GM18858 (cell line): ENCODE measurements around the gene ADCK2.
"Not testable (repeated sequence)": the region's sequence is repeated elsewhere in the genome, so short reads cannot be mapped to it uniquely, and the experiment has no call there.

Experiments used
- ATAC-seq: cut with Tn5 transposase; IDR thresholded peaks from one replicate; pipeline ENCODE4 v1.9.1; 2021; ENCODE audit not compliant: unreplicated experiment

The ADCK2 gene

DNA sequence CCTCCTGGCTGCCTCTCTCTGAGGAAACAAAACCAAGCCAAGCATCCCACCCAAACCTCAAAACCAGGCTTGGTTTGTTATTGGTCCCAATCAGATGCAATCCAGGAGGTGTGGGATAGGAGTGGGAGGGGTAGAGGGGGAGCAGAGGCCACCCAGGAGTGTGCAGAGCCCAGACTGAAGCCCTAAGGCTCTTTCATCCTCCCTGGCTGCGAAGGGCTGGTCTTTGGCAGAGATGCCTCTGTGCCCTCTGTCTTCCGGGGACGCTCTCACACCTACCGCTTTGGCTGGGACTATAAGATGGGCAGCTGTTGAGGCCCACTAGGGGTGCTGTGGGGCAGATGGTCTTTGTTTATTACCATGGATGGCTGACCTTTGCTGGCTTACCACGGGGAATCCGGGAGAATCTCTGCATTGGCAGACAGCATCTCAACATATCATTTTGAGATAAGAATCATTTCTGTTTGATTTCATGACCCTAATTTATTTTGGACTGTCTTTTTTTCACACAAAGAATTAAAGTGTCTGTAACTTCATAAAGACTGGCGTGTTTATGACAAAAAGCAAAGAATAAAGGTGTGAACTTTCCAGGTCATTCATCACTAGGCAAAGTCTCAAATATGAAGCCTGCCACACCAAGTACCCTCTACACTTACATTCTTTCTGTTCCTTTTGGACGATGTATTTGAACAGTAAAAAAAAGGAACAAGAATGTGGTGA, 25.7 kb upstream of the ADCK2 start:
- ATAC-seq = peak; percentile 55

DNA sequence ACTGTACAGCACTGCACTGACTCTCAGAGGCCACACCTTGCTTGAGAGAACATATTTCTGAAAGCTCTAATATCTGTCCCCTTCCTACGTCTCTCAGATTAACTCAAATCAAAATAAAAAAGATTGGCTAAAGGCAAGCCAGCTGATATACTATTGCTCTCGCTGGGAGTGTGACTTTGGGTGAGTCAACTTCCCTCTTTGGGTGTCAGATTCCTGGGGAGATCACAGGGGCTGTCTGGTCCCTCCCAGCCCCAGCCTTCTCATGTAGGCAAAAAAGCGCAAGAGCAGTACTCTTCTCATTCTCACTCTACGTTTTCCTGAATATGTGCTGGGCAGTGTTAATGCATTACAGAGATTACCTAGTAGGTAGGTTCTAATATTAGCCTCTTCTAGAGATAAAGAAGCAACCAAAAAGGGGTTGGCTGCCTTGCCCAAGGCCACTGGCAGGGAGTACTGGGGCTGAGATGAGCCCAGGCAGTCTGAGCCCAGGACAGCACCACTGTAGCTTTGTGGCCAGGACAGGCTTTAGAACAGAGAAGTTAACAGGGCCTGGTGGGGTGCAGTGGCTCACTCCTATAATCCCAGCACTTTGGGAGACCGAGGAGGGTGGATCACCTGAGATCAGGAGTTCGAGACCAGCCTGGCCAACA, 23.1 kb upstream of the ADCK2 start:
- ATAC-seq = no peak

DNA sequence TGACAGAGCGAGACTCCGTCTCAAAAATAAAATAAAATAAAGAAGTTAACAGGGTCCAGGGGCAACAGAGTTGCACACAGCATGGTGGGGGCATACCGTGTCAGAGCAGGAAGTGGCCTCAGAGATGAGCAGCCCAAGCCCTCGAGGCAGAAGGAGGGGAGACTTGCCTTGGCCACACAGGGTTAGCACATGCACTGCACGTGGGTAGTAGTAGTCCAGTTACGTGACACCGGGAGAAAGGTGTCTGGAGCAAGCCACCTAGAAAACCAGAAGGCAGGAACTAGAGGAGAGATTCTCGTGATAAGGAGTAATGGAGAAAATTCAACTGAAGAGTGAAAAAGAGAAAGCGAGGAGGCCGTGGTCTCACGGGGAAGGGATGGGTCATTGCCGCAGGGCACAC, 22.4 kb upstream of the ADCK2 start:
- ATAC-seq = no peak

DNA sequence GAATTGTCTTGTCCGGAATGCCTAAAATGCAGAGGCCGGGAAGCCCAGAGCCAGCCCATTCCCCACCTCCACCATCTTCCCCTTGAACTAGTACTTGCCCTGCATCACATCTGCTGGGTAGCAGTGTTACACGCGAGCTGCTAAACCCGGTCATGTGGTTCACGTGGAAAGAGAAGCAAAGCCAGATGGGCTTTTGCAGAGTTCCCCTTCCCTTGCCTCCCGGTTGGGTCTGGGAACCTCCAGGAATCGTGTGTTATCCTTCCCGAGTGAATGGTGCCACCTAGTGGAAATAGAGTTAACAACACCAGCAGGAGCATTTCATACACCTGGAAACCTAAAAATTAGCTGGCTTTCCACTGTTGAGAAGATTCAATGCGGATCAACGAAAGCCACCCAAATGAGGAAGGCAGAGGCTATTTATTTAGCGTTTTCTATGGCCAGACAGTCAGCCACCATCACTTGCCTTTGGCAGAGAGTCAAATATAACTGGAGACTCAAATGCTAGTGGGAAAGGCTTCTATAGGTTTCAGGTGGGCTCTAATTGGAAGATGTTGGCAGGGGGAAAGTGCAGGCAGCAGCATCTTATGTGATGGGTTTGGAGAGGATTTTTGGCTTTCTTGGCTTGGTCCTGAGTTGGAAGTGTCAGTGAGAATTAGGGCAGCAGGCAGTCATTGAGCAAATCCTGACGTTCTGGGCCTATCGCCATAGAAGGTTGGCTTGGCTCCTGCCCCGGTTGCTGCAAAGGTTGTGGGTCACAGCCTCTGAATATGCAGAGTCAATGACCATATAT, 19.2 kb upstream of the ADCK2 start:
- no peak for ATAC-seq

DNA sequence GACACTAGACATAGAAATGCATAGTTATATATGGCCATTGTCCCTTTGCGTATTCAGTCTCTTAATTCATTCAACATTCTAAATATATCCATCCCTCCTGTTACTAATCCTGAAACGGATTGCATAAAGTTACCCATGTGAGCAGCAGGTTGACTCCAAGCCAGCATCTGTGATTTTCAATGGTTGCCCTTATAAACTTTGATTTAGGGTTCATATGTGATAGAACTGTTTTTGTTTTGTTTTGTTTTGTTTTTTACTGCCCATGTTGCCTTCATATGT, 18.7 kb upstream of the ADCK2 start:
- ATAC-seq = no peak

DNA sequence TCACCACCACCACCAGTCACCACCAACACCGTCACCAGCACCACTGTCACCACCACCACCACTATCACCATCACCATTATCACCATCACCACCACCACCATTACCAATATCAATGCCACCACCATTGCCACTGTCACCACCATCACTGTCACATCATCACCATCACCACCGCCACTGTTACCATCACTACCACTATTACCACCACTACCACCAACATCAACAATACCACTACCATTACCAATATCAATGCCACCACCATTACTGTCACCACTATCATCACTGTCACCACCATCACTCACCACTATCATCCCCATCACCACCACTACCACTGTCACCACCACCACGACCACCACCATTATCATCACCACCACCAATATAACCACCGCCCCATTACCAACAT, 18.1 kb upstream of the ADCK2 start:
- ATAC-seq = no peak

DNA sequence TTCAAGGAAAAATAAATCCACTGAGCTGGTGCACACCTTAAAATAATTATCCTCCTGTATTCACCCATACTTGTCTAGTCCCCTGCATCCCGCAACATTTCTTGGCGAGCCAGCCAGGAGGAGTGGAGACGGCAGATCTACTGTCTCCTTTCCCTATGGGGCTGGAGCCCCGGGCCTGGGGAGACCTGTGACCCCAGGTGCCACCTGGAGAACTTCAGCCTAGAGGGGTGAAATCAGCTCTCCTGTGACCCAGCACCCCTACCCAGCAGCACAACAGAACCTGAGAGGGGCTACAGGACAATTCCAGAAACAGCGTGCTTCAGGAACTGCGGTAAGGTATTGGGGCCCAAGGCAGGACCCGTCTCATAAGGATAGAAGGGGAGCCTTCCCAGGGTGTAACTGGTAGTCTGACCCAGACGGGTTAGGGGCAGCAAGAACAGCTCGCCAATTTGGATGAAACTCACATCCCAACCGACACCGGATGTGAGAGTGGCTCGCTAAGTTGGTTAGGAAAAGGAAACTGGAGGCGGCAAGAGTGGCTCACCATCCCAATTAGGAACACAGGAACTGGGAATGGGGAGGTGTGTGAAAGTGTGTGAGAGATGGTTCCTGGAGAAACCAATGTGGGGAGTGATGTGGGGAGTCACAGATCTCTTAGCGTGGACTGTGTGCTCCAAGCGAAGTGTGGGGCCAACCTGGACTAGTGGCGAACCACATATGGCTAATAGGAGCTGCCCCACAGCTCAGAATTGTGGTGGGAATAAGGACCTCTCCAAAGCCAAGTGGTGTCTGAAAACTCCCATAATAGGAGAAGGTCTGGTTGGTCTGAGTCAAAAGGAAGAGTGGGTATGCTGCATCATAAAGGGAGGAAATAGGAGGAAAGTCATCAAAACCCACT, 17.0 kb upstream of the ADCK2 start:
- ATAC-seq = no peak

DNA sequence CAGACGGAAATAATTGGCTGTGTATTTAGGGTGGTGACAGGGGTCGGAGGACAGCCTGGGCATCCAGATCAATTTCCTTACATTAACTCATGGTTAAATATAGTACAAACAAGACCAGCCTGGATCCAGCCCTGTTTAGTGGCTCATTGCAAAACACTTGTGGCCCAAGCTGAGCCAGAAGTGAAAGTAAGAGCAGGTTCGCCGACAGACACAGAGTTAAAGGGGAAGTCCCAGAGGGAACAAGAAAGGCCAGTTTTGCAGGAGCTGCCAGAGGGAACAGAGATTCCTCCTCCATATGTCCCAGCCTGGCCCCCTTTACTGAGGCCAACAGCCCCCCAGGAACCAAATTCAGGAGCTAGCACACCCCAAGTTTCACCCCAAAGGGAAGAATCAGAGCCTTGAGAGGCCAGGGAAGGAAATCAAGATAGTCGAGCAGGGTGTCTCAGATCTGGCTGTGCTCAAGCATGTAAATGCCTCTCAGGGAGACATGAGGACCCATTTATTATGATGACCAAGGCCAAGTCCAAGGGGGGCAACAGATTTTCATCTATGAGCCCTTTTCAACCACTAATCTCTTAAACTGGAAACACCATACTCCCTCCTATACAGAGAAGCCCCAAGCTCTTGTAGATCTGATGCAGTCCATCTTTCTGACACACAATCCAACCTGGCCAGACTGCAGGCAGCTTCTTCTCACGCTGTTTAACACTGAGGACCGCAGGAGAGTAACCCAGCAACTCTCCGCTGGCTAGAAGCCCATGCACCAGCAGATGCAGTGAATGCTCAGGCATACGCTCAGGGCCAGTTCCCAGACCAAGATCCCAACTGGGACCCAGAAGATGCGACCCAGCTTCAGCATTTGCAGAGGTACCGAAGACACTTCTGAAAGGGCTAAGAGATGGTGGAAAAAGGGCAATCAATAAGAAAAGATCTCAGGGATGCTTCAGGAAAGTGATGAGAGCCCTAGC, 15.9 kb upstream of the ADCK2 start:
- peak; percentile 80 for ATAC-seq

DNA sequence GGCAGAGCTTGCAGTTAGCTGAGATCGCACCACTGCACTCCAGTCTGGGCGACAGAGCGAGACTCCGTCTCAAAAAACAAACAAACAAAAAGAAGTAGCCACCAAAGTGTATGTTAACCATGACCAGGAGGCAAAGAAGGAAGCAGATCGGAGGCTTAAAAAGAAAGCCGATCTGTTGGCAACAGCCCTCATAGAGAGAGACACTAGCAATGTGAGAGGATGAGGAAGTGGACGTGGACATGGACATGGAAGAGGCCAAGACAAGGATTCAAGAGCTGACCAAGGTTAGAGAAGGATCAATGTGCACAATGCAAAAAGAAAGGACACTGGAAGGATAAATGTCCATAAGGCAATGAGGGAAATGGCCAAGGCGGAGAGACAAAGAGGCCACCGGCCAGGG, 14.9 kb upstream of the ADCK2 start:
- no peak for ATAC-seq

DNA sequence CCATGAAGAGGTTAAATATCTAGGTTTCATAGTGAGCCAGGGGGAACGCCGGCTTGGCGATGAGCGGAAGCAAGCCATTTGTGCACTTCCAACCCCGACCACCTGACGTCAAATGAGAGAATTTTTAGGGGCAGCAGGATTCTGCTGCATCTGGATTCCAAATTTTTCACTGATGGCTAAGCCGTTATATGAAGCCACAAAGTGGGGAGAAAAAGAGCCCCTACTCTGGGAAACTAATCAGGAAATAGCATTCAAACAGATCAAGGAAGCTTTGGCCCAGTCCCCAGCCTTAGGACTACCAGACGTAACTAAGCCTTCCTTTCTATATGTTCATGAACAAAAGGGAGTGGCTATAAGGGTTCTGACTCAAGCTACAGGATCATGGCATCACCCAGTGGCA, 12.9 kb upstream of the ADCK2 start:
- no peak for ATAC-seq

DNA sequence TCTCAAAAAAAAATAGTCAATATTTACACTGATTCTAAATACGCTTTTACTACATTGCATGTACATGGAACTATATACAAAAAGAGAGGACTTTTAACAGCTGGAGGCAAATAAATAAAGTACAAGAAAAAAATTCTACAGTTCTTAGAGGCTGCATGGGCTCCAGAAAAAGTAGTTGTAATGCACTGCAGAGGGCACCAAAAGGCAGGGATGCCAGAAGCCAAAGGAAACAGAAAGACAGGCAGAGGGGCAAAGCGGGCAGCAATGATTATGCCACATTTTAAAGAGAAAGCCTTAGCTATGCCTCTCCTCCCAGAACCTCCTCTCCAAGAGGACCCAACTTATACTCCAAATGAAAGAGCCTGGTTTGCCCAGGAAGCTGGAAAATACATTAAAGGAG, 11.6 kb upstream of the ADCK2 start:
- no peak for ATAC-seq

DNA sequence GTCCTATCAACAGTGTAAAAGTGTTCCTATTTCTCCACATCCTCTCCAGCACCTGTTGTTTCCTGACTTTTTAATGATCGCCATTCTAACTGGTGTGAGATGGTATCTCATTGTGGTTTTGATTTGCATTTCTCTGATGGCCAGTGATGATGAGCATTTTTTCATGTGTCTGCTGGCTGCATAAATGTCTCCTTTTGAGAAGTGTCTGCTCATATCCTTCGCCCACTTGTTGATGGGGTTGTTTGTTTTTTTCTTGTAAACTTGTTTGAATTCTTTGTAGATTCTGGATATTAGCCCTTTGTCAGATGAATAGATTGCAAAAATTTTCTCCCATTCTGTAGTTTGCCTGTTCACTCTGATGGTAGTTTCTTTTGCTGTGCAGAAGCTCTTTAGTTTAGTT, 9.8 kb upstream of the ADCK2 start:
- ATAC-seq = not testable (repeated sequence)

DNA sequence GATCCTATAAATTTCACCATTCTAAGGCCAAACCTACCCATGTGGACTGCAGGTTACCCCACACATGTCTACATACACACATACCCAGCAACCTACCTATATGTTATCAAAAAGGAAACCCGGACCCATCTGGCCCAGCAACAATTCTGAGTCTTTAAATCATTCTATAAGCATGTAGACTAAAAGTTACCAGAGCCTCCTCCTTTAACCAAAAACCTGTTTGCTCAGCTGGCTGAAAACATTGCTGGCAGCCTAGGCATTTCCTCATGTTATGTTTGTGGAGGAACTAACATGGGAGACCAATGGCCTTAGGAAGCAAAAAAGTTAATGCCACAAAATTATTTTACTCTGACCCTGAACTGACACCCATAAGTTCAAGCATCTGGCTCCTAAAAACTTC, 5.3 kb upstream of the ADCK2 start:
- ATAC-seq = no peak

DNA sequence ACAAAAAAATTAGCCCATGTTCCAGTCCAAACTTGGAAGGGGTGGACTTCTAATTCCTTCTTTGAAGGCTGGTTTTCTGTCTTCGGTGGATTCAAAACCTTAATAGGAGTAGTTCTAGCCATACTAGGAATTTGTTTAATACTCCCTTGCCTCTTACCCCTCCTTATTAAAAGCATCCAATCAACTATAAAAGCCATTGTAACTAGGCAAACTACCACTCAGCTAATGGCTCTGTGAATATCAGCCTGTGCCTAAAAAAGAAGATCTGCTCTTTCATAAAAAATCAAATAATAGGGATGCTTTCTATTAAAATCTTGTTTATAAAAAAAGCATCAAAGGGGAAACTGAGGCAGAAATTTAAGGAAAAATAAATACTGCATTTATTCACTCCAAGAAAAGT, 4.1 kb upstream of the ADCK2 start:
- no peak for ATAC-seq

DNA sequence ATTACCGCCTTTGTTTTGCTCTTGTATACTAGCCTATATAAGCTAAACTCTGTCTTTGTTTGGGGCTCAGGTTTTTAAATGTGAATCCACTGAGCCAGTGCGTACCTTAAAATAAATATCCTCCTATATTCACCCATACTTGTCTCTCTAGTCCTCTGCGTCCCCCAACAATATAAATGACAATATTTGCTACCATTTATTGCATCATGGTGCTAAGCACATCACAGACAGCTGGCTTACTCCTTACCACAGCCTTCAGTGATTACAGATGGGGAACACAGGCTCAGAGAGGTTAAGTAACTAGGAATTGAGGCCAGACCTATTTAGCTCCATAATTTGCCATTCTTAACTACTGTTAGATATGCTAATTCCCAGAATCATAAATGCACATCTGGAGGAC, 3.4 kb upstream of the ADCK2 start:
- ATAC-seq = no peak

DNA sequence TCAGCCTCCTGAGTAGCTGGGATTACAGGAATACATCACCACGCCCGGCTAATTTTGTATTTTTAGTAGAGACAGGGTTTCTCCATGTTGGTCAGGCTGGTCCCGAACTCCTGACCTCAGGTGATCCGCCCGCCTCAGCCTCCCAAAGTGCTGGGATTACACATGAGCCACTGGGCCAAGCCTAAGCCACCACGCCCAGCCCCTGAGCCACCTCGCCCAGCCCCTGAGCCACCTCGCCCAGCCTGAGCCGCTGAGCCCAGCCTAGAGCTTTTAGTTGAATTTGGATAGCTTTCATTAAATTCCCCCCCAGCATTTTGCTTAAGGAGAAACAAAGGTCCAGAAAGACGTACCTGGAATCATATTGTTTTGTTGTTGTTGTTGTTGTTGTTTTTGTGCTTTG, 2.9 kb upstream of the ADCK2 start:
- not testable (repeated sequence) for ATAC-seq

DNA sequence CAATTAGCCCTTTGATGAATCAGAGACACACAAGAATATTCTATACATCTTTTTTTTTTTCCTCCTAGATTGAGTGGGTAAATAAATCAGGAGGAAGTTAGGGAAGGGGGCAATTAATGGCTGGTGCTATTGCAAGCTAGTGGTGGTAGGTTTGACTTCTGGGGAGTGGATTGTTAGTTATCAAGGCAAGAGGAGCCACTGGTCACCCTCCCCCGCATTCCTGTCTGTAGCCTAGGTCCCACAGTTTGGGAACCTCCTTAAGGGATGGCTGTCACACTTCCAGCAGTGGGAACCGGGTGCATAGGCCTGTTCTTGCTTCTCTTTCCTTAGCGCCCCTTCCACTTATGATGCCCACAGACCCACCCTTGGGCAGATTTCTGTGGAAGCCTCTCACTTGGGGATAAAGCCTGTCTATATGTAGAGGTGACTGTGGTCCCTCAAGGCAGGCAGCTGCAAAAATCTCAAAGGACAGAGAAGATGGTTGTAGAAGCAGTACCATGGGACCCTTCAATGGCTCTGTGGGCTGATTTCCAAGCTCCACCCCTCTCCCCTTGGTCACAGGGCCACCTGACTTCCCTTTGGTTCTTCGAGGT, 2.3 kb upstream of the ADCK2 start:
- no peak for ATAC-seq

DNA sequence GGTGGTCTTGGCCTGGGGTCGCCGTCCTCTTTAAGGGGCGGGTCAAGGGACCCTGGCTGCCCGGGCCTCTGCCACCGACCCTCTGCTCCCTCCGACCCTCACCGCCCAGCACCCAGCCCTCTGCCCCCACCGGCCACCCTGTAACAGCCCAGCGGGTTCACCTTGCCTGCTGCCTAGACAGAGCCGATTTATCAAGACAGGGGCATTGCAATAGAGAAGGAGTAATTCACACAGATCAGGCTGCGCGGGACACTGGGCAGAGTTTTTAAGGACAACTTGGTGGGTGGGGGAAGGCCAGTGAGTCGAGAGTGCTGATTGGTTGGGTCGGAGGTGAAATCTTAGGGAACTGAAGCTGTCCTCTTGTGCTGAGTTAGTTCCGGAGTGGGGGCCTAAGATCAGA, 779 bp upstream of the ADCK2 start:
- no peak for ATAC-seq

DNA sequence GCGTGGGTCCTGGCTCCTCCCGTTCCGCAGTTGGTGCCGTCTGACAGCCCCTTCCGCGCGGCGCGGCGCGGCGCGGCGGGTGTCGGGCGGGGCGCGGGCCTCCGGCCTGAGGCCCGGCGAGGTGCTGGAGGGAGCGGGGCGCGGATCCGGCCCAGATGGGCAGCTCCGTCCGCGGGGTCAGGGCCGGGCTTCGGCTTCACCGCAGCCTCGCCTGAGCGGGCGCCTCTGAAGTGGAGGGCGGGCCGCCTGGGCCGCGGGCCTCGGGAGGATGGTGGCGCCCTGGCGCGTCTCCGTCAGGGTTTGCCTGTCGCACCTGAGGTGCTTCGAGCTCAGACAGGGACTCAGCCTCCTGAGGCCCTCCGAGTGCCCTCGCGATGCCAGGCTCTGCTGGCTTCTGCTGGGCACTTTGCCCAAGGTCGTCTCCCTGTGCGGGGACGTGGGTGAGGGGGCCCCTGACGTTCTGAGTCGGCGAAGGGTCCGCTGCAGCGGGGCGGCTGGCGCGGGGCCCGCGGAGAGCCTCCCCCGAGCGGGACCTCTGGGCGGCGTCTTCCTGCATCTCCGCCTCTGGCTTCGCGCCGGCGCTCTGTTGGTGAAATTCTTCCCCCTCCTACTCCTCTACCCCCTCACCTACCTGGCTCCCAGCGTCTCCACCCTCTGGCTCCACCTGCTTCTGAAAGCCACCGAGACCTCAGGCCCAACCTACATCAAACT, 473 bp downstream of the ADCK2 start:
- ATAC-seq = peak; percentile 30
